ENCODE measurements around the gene CRX.
"Not testable (repeated sequence)": the region's sequence is repeated elsewhere in the genome, so short reads cannot be mapped to it uniquely, and the experiment has no call there.

Gene CRX

DNA sequence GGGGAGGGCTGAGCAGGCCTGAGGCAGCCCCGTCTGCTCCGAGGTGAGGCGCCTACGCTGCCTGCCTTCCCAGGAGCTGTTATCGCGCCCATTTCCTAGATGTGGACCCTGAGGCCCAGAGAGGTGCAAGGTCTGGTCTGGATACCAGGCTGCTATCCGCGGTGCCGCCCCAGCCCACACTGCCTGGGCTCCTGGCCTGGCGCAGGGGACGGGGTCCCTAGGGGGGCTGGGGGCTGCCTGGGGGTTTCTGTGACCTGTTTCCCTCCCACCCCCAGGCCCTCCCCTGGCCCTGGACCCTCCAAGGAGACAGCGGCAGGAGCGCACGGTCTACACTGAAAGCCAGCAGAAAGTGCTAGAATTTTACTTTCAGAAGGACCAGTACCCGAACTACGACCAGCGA, 38.1 kb downstream of the CRX start:
- DNase-seq (ENCODE audit: low read depth in 2 of 2): not testable (repeated sequence)

DNA sequence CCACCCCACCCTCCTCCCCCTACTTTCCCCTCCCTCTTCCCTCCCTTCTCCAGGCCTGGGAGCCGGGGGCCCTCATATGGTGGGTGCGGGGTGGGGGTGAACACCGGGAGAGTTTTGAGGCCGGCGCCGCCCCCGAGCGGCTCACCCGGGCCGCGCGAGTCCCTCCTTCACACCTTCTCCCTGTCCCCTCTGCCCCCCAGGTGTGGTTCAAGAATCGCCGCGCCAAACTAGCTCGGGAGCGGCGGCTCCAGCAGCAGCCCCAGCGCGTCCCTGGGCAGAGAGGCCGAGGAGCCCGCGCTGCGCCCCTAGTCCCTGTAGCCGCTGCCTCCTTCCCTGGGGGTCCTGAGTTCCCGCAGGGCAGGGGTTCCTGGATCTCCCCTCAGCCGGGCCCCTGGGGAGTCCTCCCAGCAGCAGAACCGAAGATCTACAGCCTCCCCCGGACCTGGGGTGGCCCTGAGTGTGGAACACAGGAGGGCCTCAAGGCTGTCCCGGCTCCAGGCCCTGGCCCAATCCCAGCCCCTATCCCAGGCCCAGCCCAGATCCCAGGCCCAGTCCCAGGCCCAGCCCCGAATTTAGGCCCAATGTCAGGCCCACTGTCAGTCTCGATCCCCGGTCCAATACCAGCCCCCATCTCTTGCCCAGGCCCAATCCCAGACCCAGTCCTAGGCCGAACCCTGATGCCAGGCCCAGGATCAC, 39.0 kb downstream of the CRX start:
- DNase-seq (ENCODE audit: low read depth in 2 of 2): no peak

DNA sequence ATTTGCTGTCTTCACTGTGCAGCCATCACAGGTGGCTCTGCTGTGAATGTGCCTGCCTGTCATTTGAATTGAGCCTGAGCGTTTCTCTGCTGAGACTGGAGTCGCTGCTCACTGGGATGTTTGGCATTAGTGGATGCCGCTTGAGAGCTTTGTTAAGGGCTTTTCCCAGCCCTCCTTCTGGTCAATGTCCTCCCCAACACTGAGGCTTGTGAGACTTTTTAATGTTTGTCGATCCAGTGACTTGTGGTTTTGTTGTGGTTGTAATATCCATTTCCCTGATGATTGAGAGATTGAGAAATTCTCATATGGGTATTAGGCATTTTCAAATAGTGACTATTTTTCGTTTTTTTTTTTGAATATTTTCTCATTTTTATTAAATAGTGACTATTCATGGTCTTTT, 39.9 kb downstream of the CRX start:
- no peak for DNase-seq (ENCODE audit: low read depth in 2 of 2)

GRCh38 chr19:47863514-47863936, 41.8 kb downstream of the CRX start:
- DNase-seq (ENCODE audit: low read depth in 2 of 2): peak; percentile 84 to 96

DNA sequence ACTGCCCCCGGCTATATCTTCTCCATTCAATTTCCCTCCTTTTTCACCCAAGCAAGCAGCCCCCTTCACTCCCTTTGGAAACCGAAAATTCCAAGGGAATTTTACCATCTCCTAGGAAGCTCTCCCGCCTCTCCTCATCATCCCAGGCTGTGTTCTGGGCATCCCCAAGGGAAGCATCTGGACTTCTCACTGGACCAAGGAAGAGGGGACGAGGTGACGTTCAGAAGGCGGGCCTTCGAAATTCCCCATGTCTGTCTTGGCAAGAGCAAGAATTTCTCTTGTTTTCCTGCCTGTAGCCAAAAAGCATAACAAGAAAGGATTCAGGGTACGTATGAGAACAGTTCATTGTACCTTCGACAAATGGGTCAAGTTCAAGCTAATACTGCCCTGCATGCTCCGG, 43.4 kb downstream of the CRX start:
- DNase-seq (ENCODE audit: low read depth in 2 of 2): no peak

DNA sequence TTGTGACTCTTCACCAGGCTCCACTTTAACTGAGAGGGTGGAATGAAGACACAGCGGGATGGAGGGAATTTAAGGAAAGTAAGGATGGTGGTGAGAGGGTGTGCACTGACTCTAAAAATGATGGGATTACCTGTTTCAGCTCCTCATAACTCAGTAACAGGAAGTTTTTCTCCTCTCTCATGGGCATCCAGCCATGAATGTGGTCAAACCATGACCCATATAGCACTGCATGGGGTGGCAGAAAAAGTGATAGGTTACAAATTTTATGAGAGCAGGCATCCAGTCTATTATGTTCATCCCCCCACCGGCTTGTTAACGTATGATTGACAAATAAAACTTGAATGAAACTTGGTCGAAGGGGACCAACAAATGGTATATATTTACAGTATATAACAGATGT, 57.2 kb downstream of the CRX start:
- DNase-seq (ENCODE audit: low read depth in 2 of 2): no peak

- DNase-seq (ENCODE audit: low read depth in 2 of 2): not testable (repeated sequence)
Measured at GRCh38 chr19:47879385-47879784, 57.6 kb downstream of the CRX start.

GRCh38 chr19:47881757-47882156, 60.0 kb downstream of the CRX start:
- DNase-seq (ENCODE audit: low read depth in 2 of 2): no peak

GRCh38 chr19:47882890-47883289, 61.2 kb downstream of the CRX start:
- no peak for DNase-seq (ENCODE audit: low read depth in 2 of 2)

- DNase-seq (ENCODE audit: low read depth in 2 of 2): no peak
Measured at GRCh38 chr19:47885067-47885463, 63.3 kb downstream of the CRX start.

GRCh38 chr19:47886010-47886559, 64.3 kb downstream of the CRX start, which contains the start of gene SULT2A1:
Gene SULT2A1, minus strand, starts transcription at chr19:47886315. Its CDS starts 58 bp downstream, at chr19:47886257.
- DNase-seq (ENCODE audit: low read depth in 2 of 2): no peak

- DNase-seq (ENCODE audit: low read depth in 2 of 2): no peak
Measured at GRCh38 chr19:47890865-47891621, 69.3 kb downstream of the CRX start.

GRCh38 chr19:47891622-47891922, 69.8 kb downstream of the CRX start:
- DNase-seq (ENCODE audit: low read depth in 2 of 2): no peak

DNA sequence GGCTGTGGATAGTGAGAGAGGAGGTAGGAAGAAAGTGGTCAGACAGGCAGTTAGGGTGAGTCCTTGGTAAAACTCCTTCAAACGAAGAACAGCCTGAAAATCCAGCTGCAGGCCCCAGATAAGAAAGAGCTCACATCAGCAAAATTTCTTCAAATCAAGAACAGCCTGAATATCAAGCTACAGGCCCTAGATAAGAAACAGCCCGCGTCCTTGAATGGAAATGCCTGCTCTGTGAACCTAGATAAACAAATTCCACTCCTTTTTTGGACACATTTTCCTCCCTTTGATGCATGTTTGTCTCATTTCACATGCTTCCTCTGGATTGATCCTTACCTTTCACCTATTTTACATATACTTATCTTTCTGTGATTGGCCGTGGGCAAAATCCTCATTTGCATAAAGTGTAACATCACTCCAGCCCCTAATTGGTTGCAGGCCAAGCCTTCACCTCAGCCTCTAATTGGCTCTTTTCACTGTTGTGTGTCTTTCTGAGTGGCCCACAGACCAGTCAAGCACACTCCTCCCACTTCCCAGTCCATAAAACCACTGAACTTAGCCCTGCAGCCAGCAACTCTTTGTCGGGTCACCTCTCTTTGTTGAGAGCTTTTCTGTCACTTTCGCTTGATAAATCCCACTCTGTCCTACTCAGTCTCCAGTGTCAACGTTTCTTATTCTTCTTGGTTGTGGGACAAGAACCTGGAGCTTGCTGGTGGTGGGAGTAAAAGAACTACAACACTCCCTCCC, 70.4 kb downstream of the CRX start:
- DNase-seq (ENCODE audit: low read depth in 2 of 2): no peak

All from stimulated activated CD4-positive, alpha-beta T cell treated with anti-CD3 and anti-CD28 coated beads, Interleukin-4, amount 100 ng/mL, for 48 hours (primary cell).